GM21390 (cell line): Measurements from ENCODE around the gene MIOX.
"Not testable (repeated sequence)": the region's sequence is repeated elsewhere in the genome, so short reads cannot be mapped to it uniquely, and the experiment has no call there.

Experiments
- ATAC-seq: cut with Tn5 transposase; IDR thresholded peaks from one replicate; pipeline ENCODE4 v1.9.1; 2021; ENCODE audit not compliant: unreplicated experiment

MIOX gene

GRCh38 chr22:50528682-50529415, 42.2 kb downstream of the MIOX start:
- ATAC-seq: no peak

DNA sequence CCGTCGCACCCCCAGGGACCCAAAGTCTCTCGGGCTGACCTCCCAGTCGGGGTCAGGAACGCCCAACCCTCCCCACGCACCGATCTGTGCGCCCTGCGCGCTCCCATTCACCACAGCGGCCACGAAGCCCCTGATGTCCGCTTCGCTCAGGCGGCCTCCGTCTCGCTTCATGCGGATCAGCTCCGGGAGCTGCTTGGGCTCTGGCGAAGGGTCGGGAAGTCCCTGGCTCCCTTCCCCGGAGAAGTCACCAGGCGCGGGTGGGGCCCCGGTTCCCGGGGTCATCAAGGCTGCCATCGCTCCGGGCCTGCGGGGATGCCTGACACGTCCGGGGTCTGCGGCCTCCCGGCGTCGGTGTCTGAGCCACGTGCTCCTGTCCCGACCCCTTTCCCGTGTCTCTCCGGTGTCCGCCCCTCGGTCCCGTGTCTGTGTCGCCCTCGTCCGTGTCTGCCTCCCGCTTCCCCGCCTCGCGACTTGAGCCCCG, 42.8 kb downstream of the MIOX start:
- ATAC-seq: no peak

- peak; percentile 20 for ATAC-seq
Measured at GRCh38 chr22:50529897-50530579, 43.4 kb downstream of the MIOX start, which contains the start of gene TYMP. Gene TYMP, minus strand, starts transcription at chr22:50530012. Its CDS starts 303 bp downstream, at chr22:50529709.

DNA sequence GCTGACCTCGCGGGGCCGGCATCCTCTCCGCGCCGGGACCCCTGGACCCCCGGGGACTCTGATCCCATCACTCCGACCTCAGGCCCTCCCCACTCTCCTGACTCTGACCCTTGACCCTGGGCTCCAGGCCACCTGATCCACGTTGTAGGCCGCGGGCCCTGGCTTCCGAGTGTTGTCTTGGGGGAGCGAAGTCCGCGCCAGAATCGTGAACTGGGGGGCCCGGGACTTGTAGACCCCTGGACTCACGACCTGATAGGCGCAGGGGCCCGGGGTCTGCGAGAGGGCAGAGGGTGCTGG, 43.9 kb downstream of the MIOX start:
- ATAC-seq: no peak

DNA sequence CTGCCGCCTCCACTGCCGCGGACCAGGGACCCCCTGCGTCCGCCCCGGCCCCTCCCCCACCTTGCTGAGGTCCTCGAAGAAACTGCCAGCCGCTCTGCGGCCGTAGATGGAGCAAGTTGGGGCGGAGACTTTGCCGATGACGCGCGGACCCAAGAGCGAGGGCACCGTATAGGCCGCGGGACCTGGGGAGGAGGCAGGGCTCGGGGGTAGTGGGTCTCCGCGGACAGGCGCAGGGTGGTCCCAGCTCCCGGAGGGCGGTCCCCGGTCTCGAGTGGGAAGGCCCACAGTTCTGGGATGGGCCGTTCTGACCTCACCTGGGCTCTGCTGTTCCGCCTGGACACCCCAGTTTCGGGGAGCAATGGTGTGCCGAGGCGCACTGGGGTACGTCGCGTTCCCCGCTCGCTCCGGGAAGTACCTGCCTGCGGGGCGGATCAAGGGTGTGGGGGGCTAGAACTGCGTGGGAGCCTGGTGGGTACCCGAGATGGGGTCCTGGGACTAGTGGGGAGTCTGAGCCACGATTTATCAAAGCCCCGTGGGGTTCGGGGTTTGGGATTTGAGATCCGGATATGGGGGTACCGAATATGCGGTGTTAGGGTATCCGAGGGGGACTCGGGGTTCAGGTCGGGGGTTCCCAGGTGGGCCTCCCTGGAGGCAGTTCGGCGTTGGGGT, 44.4 kb downstream of the MIOX start:
- no peak for ATAC-seq

DNA sequence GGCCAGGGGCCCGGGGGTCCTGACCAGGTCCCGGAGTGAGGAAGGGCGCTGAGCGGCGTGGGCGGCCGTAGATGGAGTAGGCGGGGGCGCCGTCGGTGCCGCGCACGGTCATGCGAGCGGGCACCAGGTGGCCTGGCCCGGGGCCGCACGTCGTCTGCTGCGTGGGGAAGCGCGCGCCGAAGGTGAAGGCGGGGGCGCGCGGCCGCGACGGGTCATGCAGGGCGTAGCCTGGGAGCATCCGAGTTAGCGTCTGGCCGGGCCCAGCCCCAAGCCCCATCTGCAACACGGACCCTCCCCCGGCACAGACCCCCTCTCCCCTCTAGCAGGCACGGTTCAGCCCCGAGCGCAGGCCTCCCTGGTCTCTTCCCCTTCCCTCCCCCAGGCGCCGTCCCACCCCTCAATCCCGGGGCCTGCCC, 44.9 kb downstream of the MIOX start:
- ATAC-seq: no peak

DNA sequence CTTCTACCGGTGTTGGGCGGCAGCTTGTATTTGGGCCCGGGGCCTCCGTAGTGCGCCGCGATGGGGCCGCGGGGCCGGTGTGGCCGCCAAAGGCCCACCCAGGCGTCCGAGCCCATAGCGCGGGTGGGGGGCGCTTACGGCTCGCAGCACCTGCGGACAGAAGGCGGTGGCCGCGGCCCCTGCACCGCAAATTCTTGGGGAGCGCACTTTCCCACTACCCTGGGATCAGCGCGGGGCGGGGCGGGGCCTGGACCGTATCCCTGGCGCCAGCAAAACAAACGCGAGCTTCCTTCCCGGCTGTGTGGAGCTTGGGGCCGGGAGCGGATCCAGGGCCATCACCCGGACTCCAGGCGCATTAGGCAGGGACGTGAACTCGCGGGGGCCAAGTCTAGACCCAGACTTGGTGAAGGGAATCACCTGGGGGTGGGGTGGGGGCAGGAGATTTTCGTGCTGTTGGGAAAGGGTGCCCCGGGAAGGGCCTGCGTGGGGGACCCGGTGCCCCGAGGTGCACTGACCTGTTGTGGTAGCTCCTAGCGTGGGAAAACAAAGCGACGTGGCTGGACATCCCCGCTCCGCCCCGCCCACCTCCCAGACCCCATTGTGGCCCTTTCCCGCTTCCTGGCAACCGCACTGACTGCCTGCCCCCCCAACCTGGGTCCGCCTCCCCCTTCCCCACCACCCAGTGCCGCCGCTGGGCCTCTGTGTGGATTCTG, 45.5 kb downstream of the MIOX start:
- ATAC-seq: no peak

- no peak for ATAC-seq
Measured at GRCh38 chr22:50532824-50533796, 46.5 kb downstream of the MIOX start.

DNA sequence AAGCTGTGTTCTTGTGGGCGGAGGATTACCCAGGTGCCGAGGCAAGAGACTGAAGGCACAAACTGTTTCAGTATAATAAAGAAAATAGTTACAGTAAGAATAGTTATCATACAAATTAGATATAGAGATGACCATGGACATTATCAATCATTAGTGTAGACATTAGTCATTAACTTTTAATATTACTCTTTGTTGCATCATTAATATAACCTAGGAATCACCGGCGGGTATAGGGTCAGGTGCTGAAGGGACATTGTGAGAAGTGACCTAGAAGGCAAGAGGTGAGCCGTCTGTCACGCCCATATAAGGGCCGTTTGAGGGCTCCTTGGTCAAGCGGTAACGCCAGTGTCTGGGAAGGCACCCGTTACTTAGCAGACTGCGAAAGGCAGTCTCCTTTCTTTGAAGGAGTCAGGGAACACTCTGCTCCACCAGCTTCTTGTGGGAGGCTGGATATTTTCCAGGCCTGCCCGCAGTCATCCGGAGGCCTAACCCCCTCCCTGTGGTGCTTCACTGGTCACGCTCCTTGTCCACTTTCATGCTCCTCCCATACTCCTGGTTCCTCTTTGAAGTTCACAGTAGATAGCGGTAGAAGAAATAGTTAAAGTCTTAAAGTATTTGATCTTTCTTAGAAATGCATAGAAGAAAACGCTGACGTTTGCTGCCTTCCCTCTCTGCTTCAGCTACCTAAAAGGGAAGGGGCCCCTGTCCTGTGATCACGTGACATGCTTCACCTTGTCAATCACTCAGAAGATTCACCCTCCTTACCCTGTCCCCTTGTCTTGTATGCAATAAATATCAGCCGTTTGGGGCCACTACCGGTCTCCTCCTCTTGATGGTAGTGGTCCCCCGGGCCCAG, 47.4 kb downstream of the MIOX start:
- ATAC-seq: not testable (repeated sequence)

- no peak for ATAC-seq
Measured at GRCh38 chr22:50535113-50535512, 48.5 kb downstream of the MIOX start.

DNA sequence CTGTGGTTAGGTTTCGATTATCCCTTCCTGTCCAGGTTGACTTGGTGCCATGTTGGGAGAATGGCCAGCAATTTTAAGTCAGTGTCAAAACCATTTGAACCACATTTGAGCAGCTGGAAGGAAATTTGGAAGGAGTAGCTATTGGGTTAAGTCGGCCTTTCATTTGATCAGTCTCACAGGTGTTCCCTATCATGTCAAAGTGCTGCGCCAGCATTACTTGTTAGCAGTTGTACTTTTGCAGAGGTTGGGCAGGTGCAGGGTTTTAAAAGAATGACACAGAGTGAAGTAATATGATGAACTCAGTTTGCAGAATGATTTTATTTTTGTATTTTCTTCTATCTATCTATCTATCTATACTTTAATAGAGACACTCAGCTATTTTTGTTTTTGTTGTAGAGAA, 49.6 kb downstream of the MIOX start:
- no peak for ATAC-seq

DNA sequence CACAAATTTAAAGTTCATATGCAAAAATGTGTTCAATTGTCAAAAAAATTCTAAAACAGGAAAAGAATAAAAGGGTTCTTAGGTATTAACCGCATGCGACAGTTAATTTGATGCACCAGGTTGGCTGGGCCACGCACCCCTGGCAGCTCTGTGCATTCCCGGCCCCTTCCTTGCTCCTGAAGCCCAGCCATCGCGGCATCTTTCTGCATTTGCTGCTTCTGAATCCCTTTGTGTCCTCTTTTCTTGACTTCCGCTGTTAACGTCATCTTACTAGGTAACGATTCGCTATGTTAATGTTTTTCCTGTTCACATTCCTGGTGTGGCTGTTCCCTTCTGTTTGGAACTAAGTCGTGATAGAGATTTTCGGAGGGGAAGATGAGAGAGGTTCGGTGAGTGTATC, 51.1 kb downstream of the MIOX start:
- no peak for ATAC-seq
